ENCODE results near the gene KRTAP4-16. TPM values are rescaled to one million over a fixed set of nuclear protein-coding genes. Genes with fewer than 3 reads are reported as not detected.
A peak's percentile ranks its signal among the peaks of the same experiment; 100 is the strongest.
"Not testable (repeated sequence)": the region's sequence is repeated elsewhere in the genome, so short reads cannot be mapped to it uniquely, and the experiment has no call there.

The KRTAP4-16 gene
- total RNA-seq, result not detected
- polyA plus RNA-seq, result not detected
- long read RNA-seq, donor 1, result 0 reads
- long read RNA-seq, donor 2, result 0 reads

DNA sequence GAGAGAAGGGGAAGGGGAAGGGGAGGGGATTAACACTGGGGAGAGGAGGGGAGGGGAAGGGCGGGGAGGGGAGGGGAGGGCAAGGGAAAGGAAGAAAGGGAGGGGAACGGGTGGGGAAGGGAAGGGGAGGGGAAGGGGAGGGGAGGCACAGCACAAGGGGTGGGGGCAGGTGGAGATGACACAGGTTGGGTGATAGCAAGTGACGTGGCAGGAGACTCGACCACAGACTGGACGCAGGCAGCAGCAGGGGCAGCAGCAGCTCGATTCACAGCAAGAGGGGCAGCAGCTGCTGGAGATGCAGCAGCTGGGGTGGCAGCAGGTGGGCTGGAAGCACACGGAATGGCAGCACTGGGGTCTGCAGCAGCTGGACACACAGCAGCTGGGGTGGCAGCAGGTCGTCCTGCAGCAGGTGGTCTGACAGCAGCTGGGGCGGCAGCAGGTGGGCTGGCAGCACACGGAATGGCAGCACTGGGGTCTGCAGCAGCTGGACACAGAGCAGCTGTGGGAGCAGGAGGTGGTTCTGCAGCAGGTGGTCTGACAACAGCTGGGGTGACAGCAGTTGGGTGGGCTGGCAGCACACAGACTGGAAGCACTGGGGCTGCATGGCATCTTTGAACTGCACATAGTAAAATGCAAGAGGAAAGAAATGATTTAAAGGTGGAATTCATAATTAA, at the start of gene KRTAP4-16:
Gene KRTAP4-16 (minus strand): TSS at position 624 of the 674 bp plus-strand sequence. CDS start 0 bp downstream, at position 624.
- intact Hi-C loops (cut with DNase I; ENCODE audit: low total_unique reads), result no loop called here
- H3K27me3 ChIP-seq (replicated peaks in 1 of 7), result peaks cover 0 to 4% (median 0%) of the 10 kb centered on the region in 7 donors
- no peak within 1 kb of the TSS for H3K27ac ChIP-seq
- H3K9me3 ChIP-seq, result no peaks in the 10 kb centered on the region
- H3K36me3 ChIP-seq, result no peaks in the 10 kb centered on the region
- peak; percentile 62 for DNase-seq
- WGBS, 5 donors, result 62 to 73% (median 66%) methylated on average over 9 to 10 of the region's 10 CpGs
- TF ChIP-seq POLR2A (IDR thresholded peaks at IDR 0.05) (no peak), POLR2AphosphoS5 (IDR thresholded peaks at IDR 0.05) (no peak)
- TF ChIP-seq, protein P1, sequence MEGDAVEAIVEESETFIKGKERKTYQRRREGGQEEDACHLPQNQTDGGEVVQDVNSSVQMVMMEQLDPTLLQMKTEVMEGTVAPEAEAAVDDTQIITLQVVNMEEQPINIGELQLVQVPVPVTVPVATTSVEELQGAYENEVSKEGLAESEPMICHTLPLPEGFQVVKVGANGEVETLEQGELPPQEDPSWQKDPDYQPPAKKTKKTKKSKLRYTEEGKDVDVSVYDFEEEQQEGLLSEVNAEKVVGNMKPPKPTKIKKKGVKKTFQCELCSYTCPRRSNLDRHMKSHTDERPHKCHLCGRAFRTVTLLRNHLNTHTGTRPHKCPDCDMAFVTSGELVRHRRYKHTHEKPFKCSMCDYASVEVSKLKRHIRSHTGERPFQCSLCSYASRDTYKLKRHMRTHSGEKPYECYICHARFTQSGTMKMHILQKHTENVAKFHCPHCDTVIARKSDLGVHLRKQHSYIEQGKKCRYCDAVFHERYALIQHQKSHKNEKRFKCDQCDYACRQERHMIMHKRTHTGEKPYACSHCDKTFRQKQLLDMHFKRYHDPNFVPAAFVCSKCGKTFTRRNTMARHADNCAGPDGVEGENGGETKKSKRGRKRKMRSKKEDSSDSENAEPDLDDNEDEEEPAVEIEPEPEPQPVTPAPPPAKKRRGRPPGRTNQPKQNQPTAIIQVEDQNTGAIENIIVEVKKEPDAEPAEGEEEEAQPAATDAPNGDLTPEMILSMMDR (IDR thresholded peaks at IDR 0.05 in 8 of 11, conservative IDR thresholded peaks at IDR 0.05 in 3 of 11), result no peak
- peaks cover 0 to 9% (median 0%) of the 10 kb centered on the region in 6 donors for H3K4me1 ChIP-seq
- no peak within 1 kb of the TSS for H3K4me3 ChIP-seq

DNA sequence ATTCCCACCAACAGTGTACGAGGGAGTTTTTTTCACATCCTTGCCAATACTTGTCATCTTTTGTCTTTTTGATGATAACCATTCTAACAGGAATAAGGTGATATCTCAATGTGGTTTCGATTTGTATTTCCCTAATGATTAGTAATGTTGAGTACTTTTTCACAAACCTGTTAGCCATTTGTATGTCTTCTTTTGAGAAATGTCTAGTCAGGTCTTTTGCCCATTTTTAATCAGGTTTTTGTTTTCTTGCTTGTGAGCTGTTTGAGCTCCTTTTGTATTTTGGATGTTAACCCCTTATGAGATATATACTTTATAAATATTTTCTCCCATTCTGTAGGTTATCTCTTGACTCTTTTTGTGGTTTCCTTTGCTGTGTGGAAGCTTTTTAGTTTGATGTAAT, 49.5 kb upstream of the KRTAP4-16 start:
- H3K4me3 ChIP-seq, result no peak overlapping the region
- TF ChIP-seq, protein P1 (IDR thresholded peaks at IDR 0.05 in 8 of 11, conservative IDR thresholded peaks at IDR 0.05 in 3 of 11), result no peak
- TF ChIP-seq POLR2AphosphoS5 (IDR thresholded peaks at IDR 0.05), result no peak
- no peak for TF ChIP-seq POLR2A (IDR thresholded peaks at IDR 0.05)
- no peak for DNase-seq
- H3K27me3 ChIP-seq (replicated peaks in 1 of 7), result peaks cover 0 to 4% (median 0%) of the 10 kb centered on the region in 7 donors
- H3K9me3 ChIP-seq, result no peaks in the 10 kb centered on the region
- WGBS, 5 donors, result 78 to 90% (median 88%) methylated on average over 2 of the region's 2 CpGs
- no peaks in the 10 kb centered on the region for H3K36me3 ChIP-seq
- intact Hi-C loops (cut with DNase I; ENCODE audit: low total_unique reads), result no loop called here
- no peaks in the 10 kb centered on the region for H3K4me1 ChIP-seq
- H3K27ac ChIP-seq, result no peak overlapping the region

DNA sequence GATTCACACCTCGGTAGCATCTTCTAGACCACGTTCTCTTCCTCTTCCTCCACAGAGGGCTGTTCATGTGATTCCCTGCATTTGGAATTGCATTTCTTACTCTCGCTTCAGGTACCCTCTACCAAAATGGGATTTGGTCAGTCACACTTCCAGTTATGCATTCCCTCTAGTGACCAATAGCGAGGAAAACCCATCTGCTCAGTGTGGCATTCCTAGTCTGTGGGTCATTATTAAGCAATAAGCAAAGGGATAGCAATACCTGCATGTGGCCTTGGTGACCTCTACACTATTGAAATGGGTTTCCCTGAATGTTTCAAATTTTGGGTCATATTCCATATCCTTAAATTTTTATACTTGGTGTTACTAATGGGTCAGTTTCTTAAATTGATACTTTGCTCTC, 48.0 kb upstream of the KRTAP4-16 start:
- Histone ChIP-seq H3K27ac (no peak overlapping the region), H3K9me3 (no peaks in the 10 kb centered on the region), H3K36me3 (no peaks in the 10 kb centered on the region), H3K4me1 (no peaks in the 10 kb centered on the region), H3K4me3 (no peak overlapping the region), H3K27me3 (replicated peaks in 1 of 7) (peaks cover 0 to 4% (median 0%) of the 10 kb centered on the region in 7 donors)
- no peak for DNase-seq
- no peak for TF ChIP-seq POLR2A (IDR thresholded peaks at IDR 0.05)
- no peak for TF ChIP-seq POLR2AphosphoS5 (IDR thresholded peaks at IDR 0.05)
- TF ChIP-seq, protein P1 (IDR thresholded peaks at IDR 0.05 in 8 of 11, conservative IDR thresholded peaks at IDR 0.05 in 3 of 11), result no peak
- 83 to 92% (median 83%) methylated on average over 4 of the region's 4 CpGs for WGBS, 5 donors
- intact Hi-C loops (cut with DNase I; ENCODE audit: low total_unique reads), result no loop called here

DNA sequence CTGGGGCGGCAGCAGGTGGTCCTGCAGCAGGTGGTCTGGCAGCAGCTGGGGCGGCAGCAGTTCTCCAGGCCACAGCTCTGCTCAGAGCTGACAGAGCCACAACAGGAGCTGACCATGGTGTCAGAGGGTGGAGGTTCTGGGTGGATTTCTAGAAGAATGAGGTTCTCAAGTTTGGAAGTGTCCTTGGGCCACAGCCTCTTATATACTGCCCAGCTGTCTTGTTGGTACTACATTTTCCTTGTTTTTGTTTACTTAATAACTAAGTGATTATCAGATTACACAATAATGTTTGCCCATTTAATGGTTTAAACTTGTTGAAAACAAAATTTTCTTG, 47.6 kb upstream of the KRTAP4-16 start, which contains the start of gene KRTAP4-5:
Gene KRTAP4-5 (minus strand): TSS at position 174 of the 334 bp plus-strand sequence. CDS start 58 bp downstream, at position 116.
- no peaks in the 10 kb centered on the region for H3K4me1 ChIP-seq
- intact Hi-C loops (cut with DNase I; ENCODE audit: low total_unique reads), result no loop called here
- no peak for DNase-seq
- TF ChIP-seq POLR2AphosphoS5 (IDR thresholded peaks at IDR 0.05) (no peak), POLR2A (IDR thresholded peaks at IDR 0.05) (no peak)
- TF ChIP-seq, protein P1 (IDR thresholded peaks at IDR 0.05 in 8 of 11, conservative IDR thresholded peaks at IDR 0.05 in 3 of 11), result no peak
- no peaks in the 10 kb centered on the region for H3K36me3 ChIP-seq
- 30 to 64% (median 61%) methylated on average over 2 of the region's 2 CpGs for WGBS, 5 donors
- no peak within 1 kb of the TSS for H3K4me3 ChIP-seq
- peaks cover 0 to 2% (median 0%) of the 10 kb centered on the region in 8 donors for H3K9me3 ChIP-seq
- H3K27me3 ChIP-seq (replicated peaks in 1 of 7), result peaks cover 0 to 4% (median 0%) of the 10 kb centered on the region in 7 donors
- H3K27ac ChIP-seq, result no peak within 1 kb of the TSS

DNA sequence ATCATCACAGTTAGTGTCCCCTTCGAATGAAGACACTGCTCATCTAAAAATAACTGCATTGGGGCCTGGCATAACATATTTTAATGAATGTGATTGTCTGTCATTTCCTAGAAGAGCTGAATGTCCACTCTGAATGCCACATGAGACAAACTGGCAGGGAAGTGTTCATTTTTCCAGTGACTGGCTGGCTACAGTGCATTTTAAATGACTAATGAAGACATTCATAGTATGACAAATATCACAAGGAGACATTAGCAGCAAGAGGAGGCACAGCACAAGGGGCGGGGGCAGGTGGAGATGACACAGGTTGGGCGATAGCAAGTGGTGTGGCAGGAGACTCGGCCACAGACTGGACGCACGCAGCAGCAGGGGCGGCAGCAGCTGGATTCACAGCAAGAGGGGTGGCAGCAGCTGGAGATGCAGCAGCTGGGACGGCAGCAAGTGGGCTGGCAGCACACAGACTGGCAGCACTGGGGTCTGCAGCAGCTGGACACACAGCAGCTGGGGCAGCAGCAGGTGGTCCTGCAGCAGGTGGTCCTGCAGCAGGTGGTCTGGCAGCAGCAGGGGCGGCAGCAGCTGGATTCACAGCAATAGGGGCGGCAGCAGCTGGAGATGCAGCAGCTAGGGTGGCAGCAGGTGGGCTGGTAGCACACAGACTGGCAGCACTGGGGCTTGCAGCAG, 47.1 kb upstream of the KRTAP4-16 start:
- H3K36me3 ChIP-seq; H3K4me3 ChIP-seq; H3K27me3 ChIP-seq (replicated peaks in 1 of 7); intact Hi-C loops (cut with DNase I; ENCODE audit: low total_unique reads); H3K9me3 ChIP-seq; DNase-seq; H3K4me1 ChIP-seq; H3K27ac ChIP-seq: not testable (repeated sequence)
- 74 to 90% (median 82%) methylated on average over 10 of the region's 10 CpGs for WGBS, 5 donors

Data from spleen (tissue), 13 donors.